H1 (cell line): ENCODE results near the gene CEP135. TPM values are rescaled to one million over a fixed set of nuclear protein-coding genes. Genes with fewer than 3 reads are reported as not detected.

Experiments
- CTCF ChIA-PET: fragments of 300-600 bp; sonication (Branson Sonifier 250); formaldehyde crosslinking; loops from one replicate; lab custom pipeline; 2021; ENCODE audit not compliant: partially characterized antibody; lab: Charles Lee
- POLR2A ChIA-PET: fragments of 300-600 bp; sonication (Branson Sonifier 250); formaldehyde crosslinking; loops from one replicate; lab custom pipeline; 2021; ENCODE audit warnings: inconsistent platforms; ENCODE audit not compliant: partially characterized antibody; lab: Charles Lee
- DNase-seq, 2 experiments: peaks; one replicate each; pipeline versions ENCODE4 v3.0.0 to v3.0.0-alpha.2; 2010 to 2022; ENCODE audit warnings: low spot score in 2 of 2, low read depth in 1 of 2, mixed read lengths in 1 of 2
- FAIRE-seq: peaks from 2 replicates; lab custom pipeline; 2011; peaks lifted over from hg19 to GRCh38; lab: Jason Lieb, UNC
- H2AFZ ChIP-seq: 2 replicates; pipeline ENCODE4 v1.8.1; 2012; ENCODE audit warnings: low read length, inconsistent platforms
- H2AK5ac ChIP-seq: 2 replicates; pipeline ENCODE4 v1.6.1; 2013; ENCODE audit warnings: low read depth, low read length
- H2BK120ac ChIP-seq: replicated peaks from 2 replicates; pipeline ENCODE3; 2013; ENCODE audit warnings: low read depth, low read length, inconsistent platforms
- H2BK12ac ChIP-seq: 2 replicates; pipeline ENCODE4 v1.6.1; 2013; ENCODE audit warnings: low read depth, low read length
- H2BK15ac ChIP-seq: 2 replicates; pipeline ENCODE4 v1.6.1; 2013; ENCODE audit warnings: low read length
- H2BK20ac ChIP-seq: 2 replicates; pipeline ENCODE4 v1.6.1; 2013; ENCODE audit warnings: low read length
- H2BK5ac ChIP-seq: 2 replicates; pipeline ENCODE4 v1.6.1; 2013; ENCODE audit warnings: low read depth, low read length
- H3K14ac ChIP-seq: 2 replicates; pipeline ENCODE4 v1.6.1; 2013; ENCODE audit warnings: inconsistent platforms; ENCODE audit not compliant: insufficient read length
- H3K18ac ChIP-seq: 2 replicates; pipeline ENCODE4 v1.6.1; 2013; ENCODE audit warnings: low read length; ENCODE audit errors: extremely low read depth
- H3K23ac ChIP-seq: 2 replicates; pipeline ENCODE4 v1.6.1; 2013; ENCODE audit warnings: inconsistent platforms; ENCODE audit not compliant: insufficient read length
- H3K23me2 ChIP-seq: 2 replicates; pipeline ENCODE4 v1.6.1; 2013; ENCODE audit warnings: low read depth, low read length
- H3K27ac ChIP-seq: 2 replicates; pipeline ENCODE4 v1.6.1; 2011; ENCODE audit warnings: low read depth, low read length, inconsistent platforms
- H3K27me3 ChIP-seq, 4 experiments: replicated peaks in 1 of 4; 1 replicate in 1 of 4; 2 replicates in 3 of 4; pipeline versions ENCODE4 v1.6.1 to v1.8.1; 2011 to 2013; ENCODE audit warnings: low read length in 3 of 4, mild to moderate bottlenecking in 3 of 4, inconsistent platforms in 2 of 4, mixed read lengths in 2 of 4, moderate library complexity in 1 of 4; ENCODE audit not compliant: control insufficient read depth in 3 of 4, insufficient read depth in 3 of 4; ENCODE audit errors: extremely low read depth in 1 of 4
- H3K36me3 ChIP-seq, 4 experiments: 2 replicates each; pipeline versions ENCODE4 v1.6.1 to v1.8.1; 2011 to 2013; ENCODE audit warnings: mild to moderate bottlenecking in 4 of 4, low read length in 3 of 4, moderate library complexity in 2 of 4, control low read depth in 1 of 4, inconsistent platforms in 1 of 4; ENCODE audit not compliant: insufficient read depth in 4 of 4, control insufficient read depth in 2 of 4
- H3K4ac ChIP-seq: replicated peaks from 2 replicates; pipeline ENCODE3; 2013; ENCODE audit warnings: low read length, low read depth, mixed read lengths, inconsistent platforms; ENCODE audit not compliant: insufficient read length
- H3K4me1 ChIP-seq, 4 experiments: replicated peaks in 1 of 4; 1 replicate in 1 of 4; 2 replicates in 3 of 4; pipeline versions ENCODE4 v1.6.1 to v1.8.1; 2011 to 2013; ENCODE audit warnings: low read length in 3 of 4, inconsistent platforms in 2 of 4, mixed read lengths in 1 of 4; ENCODE audit not compliant: insufficient read depth in 4 of 4, control insufficient read depth in 3 of 4
- H3K4me2 ChIP-seq, 2 experiments: 2 replicates each; pipeline versions ENCODE4 v1.6.1 to v1.8.1; 2011 to 2013; ENCODE audit warnings: low read depth in 2 of 2, low read length in 2 of 2, control low read depth in 1 of 2, inconsistent platforms in 1 of 2, mild to moderate bottlenecking in 1 of 2; ENCODE audit not compliant: insufficient read depth in 1 of 2
- H3K4me3 ChIP-seq, 4 experiments: fragments of 200-600, 300-600 bp in 1 of 4; sonication (generic), shearing (Covaris generic), sonication (Bioruptor Twin) in 1 of 4; 2 replicates each; pipeline versions ENCODE4 v1.5.1 to v1.8.1; 2011 to 2016; ENCODE audit warnings: low read length in 4 of 4, low read depth in 3 of 4, control low read depth in 2 of 4, inconsistent platforms in 2 of 4, mild to moderate bottlenecking in 2 of 4, mixed read lengths in 1 of 4, moderate library complexity in 1 of 4; ENCODE audit not compliant: insufficient read depth in 2 of 4; ENCODE audit errors: extremely low read depth in 1 of 4
- H3K56ac ChIP-seq: replicated peaks from 2 replicates; pipeline ENCODE3; 2013; ENCODE audit warnings: low read depth, mild to moderate bottlenecking, mixed read lengths, low read length, inconsistent platforms; ENCODE audit not compliant: insufficient read length
- H3K79me1 ChIP-seq: 2 replicates; pipeline ENCODE4 v1.6.1; 2013; ENCODE audit warnings: low read depth, low read length, control low read depth
- H3K79me2 ChIP-seq, 2 experiments: 2 replicates each; pipeline versions ENCODE4 v1.6.1 to v1.8.1; 2012 to 2013; ENCODE audit warnings: low read length in 2 of 2, mild to moderate bottlenecking in 2 of 2, inconsistent platforms in 1 of 2; ENCODE audit not compliant: insufficient read depth in 2 of 2, control insufficient read depth in 1 of 2
- H3K9ac ChIP-seq, 4 experiments: replicated peaks in 1 of 4; 1 replicate in 1 of 4; 2 replicates in 3 of 4; pipeline versions ENCODE4 v1.6.1 to v1.8.1; 2011 to 2013; ENCODE audit warnings: low read depth in 3 of 4, low read length in 3 of 4, control low read depth in 2 of 4, mild to moderate bottlenecking in 2 of 4, moderate library complexity in 2 of 4, inconsistent platforms in 1 of 4; ENCODE audit errors: extremely low read depth in 1 of 4
- H3K9me3 ChIP-seq, 2 experiments: 2 replicates each; pipeline versions ENCODE4 v1.6.1 to v1.8.1; 2012 to 2013; ENCODE audit warnings: mild to moderate bottlenecking in 2 of 2, moderate library complexity in 2 of 2, control low read depth in 1 of 2, inconsistent platforms in 1 of 2, low read depth in 1 of 2, low read length in 1 of 2, mixed read lengths in 1 of 2; ENCODE audit not compliant: insufficient read depth in 2 of 2
- H4K20me1 ChIP-seq, 2 experiments: replicated peaks in 1 of 2; 2 replicates each; pipeline versions ENCODE3 to v1.8.1; 2011 to 2013; ENCODE audit warnings: inconsistent platforms in 2 of 2, low read length in 2 of 2, mild to moderate bottlenecking in 1 of 2; ENCODE audit not compliant: insufficient read depth in 2 of 2, control insufficient read depth in 1 of 2
- H4K5ac ChIP-seq: 2 replicates; pipeline ENCODE4 v1.6.1; 2013; ENCODE audit warnings: low read length, low read depth, mixed read lengths, inconsistent platforms; ENCODE audit not compliant: insufficient read length
- H4K8ac ChIP-seq: 2 replicates; pipeline ENCODE4 v1.8.0; 2013; ENCODE audit warnings: mild to moderate bottlenecking, moderate library complexity, low read length, inconsistent platforms; ENCODE audit not compliant: insufficient read depth; ENCODE audit errors: extremely low read depth
- H4K91ac ChIP-seq: replicated peaks from 2 replicates; pipeline ENCODE3; 2013; ENCODE audit warnings: low read length, mixed read lengths, inconsistent platforms; ENCODE audit not compliant: insufficient read length
- ASH2L ChIP-seq: fragments of 200-600, 300-600 bp; sonication (generic); IDR thresholded peaks from one replicate; pipeline ENCODE4 v1.7.1; 2017; ENCODE audit warnings: low read length
- JUN ChIP-seq: IDR thresholded peaks from 2 replicates; pipeline ENCODE4 v1.6.1; 2011; ENCODE audit warnings: low read depth, mild to moderate bottlenecking, improper control_type of control experiment, low read length
- KDM1A ChIP-seq: fragments of 200-600, 300-600 bp; sonication (generic); IDR thresholded peaks from 2 replicates; pipeline ENCODE4 v1.7.1; 2016; ENCODE audit warnings: mild to moderate bottlenecking, low read length, borderline replicate concordance
- NANOG ChIP-seq: IDR thresholded peaks from 2 replicates; pipeline ENCODE4 v1.6.1; 2011; ENCODE audit warnings: low read length, low read depth, mild to moderate bottlenecking, inconsistent platforms; ENCODE audit not compliant: insufficient read depth, poor library complexity, severe bottlenecking
- RNF2 ChIP-seq: fragments of 200-900, 300-1000 bp; sonication (generic); IDR thresholded peaks from 2 replicates; pipeline ENCODE4 v1.7.1; 2016; ENCODE audit warnings: borderline replicate concordance, low read depth, mild to moderate bottlenecking, antibody characterized with exemption, low read length; ENCODE audit not compliant: poor library complexity, severe bottlenecking; ENCODE audit errors: missing control alignments
- SP1 ChIP-seq: IDR thresholded peaks from 2 replicates; pipeline ENCODE4 v1.6.1; 2011; ENCODE audit warnings: low read depth, low read length
- SP2 ChIP-seq: IDR thresholded peaks from 2 replicates; pipeline ENCODE4 v1.6.1; 2012; ENCODE audit warnings: mild to moderate bottlenecking, low read length, inconsistent platforms
- TBP ChIP-seq: IDR thresholded peaks from 2 replicates; pipeline ENCODE4 v1.6.1; 2011; ENCODE audit warnings: low read depth, low read length, improper control_type of control experiment
- polyA plus RNA-seq, 7 experiments: library from polyadenylated mRNA; depleted of rRNA in 3 of 7; stranded (reverse) in 5 of 7; unstranded in 2 of 7; fragments of >200 nt in 5 of 7; fragments of 200-250 nt in 2 of 7; gene quantifications; 1 replicate in 5 of 7; 2 replicates in 1 of 7; 4 replicates in 1 of 7; pipeline versions ENCODE4 v1.2.1 to v1.2.3, GENCODE V29; 2011 to 2013; ENCODE audit warnings: missing spikeins in 2 of 7, mixed read lengths in 2 of 7
- total RNA-seq: library from RNA; stranded (reverse); fragmentation: NEBNext Ultra II Directional; extraction: Animal tissue kit (Norgen Biotek cat#: 25700); gene quantifications from 2 replicates; pipeline ENCODE4 v1.2.1, GENCODE V29; 2021

The CEP135 gene
- total and polyA plus RNA-seq, 2 of the 8 experiments (the other 6 are each of a cell fraction or from before 2014, with no cell fraction given), result 2.7 to 14.5 TPM

- DNase-seq (no peak), FAIRE-seq (no peak)
- no peak overlapping the region for H2BK120ac ChIP-seq
- H3K23ac ChIP-seq, result no peak overlapping the region
- no peak overlapping the region for H2BK15ac ChIP-seq
- H3K23me2 ChIP-seq, result no peaks in the 10 kb centered on the region
- no peak overlapping the region for H2BK5ac ChIP-seq
- peaks cover 0 to 8% (median 0%) of the 10 kb centered on the region in 4 experiments; a peak in 1 of 8 replicates for H3K36me3 ChIP-seq
- no peaks in the 10 kb centered on the region for H3K27me3 ChIP-seq
- no peaks in the 10 kb centered on the region for H4K20me1 ChIP-seq
- H3K14ac ChIP-seq, result no peak overlapping the region
- H2BK20ac ChIP-seq, result no peak overlapping the region
- no peak overlapping the region for H2AK5ac ChIP-seq
- no peak overlapping the region for H3K4me3 ChIP-seq
- H2AFZ ChIP-seq, result no peak overlapping the region
- no peak overlapping the region for H3K27ac ChIP-seq
- H4K5ac ChIP-seq, result no peak overlapping the region
- TF ChIP-seq SP1 (no peak), KDM1A (no peak), JUN (no peak), TBP (no peak), NANOG (no peak), ASH2L (no peak), SP2 (no peak), RNF2 (no peak)
- H3K4me1 ChIP-seq, result no peaks in the 10 kb centered on the region
- H3K56ac ChIP-seq, result no peak overlapping the region
- H3K4me2 ChIP-seq, result no peak overlapping the region
- H3K18ac ChIP-seq, result no peak overlapping the region
- no peak overlapping the region for H3K4ac ChIP-seq
- H3K79me1 ChIP-seq, result no peaks in the 10 kb centered on the region
- H3K9me3 ChIP-seq, result no peaks in the 10 kb centered on the region
- H4K91ac ChIP-seq, result no peak overlapping the region
- POLR2A ChIA-PET, result interaction anchor here (0.6 kb wide), 1 partner anchor 41 kb away, joined by 5 read pairs; the partner anchor contains the start of gene CEP135
- no peaks in the 10 kb centered on the region for H3K79me2 ChIP-seq
- CTCF ChIA-PET, result interaction anchor here (0.6 kb wide), 1 partner anchor 247 kb away, joined by 5 read pairs; no protein-coding TSS in a partner anchor
- H4K8ac ChIP-seq, result no peak overlapping the region
- H3K9ac ChIP-seq, result no peak overlapping the region
- no peak overlapping the region for H2BK12ac ChIP-seq
Observed at GRCh38 chr4:55907469-55907868, 41.3 kb upstream of the CEP135 start.
